Measurements from ENCODE around the gene ACOXL.

Gene ACOXL

GRCh38 chr2:111029181-111029927 lies 297.0 kb downstream of the ACOXL start:
- Histone ChIP-seq H3K9me3 (ENCODE audit: control insufficient read depth, insufficient read depth, low read depth, low read length) (no peaks in the 10 kb centered on the region), H3K36me3 (ENCODE audit: control insufficient read depth in 2 of 2, insufficient read depth in 1 of 2, low read length in 2 of 2) (no peaks in the 10 kb centered on the region), H3K4me1 (ENCODE audit: control insufficient read depth, insufficient read depth, low read length) (0 out of 2 replicates have a peak, but pooled peaks cover 3% of the 10 kb centered on the region), H3K4me3 (ENCODE audit: low read depth, low read length) (no peak overlapping the region), H3K27ac (ENCODE audit: extremely low read depth, low read depth, low read length) (no peak overlapping the region)
- POLR2A ChIA-PET: no interaction called here
- CTCF ChIA-PET: interaction anchor here (0.6 kb wide), 1 partner anchor 94 kb away, joined by 3 read pairs; no protein-coding TSS in a partner anchor
- no peak for TF ChIP-seq ZNF621 (tag by site-specific recombination; IDR thresholded peaks at IDR 0.05)
- TF ChIP-seq ZNF341 (tag by site-specific recombination; IDR thresholded peaks at IDR 0.05; ENCODE audit: low read depth): no peak
- TF ChIP-seq ZNF530 (tag by site-specific recombination; IDR thresholded peaks at IDR 0.05; ENCODE audit: low read depth): no peak
- no peak for TF ChIP-seq ZNF510 (tag by site-specific recombination; IDR thresholded peaks at IDR 0.05; ENCODE audit: insufficient replicate concordance)
- no peak for TF ChIP-seq ZNF624 (tag by site-specific recombination; IDR thresholded peaks at IDR 0.05)
- TF ChIP-seq ZNF211 (tag by site-specific recombination; IDR thresholded peaks at IDR 0.05; ENCODE audit: low read depth): no peak
- no peak for TF ChIP-seq ZNF350 (tag by site-specific recombination; IDR thresholded peaks at IDR 0.05)
- TF ChIP-seq, protein P1, sequence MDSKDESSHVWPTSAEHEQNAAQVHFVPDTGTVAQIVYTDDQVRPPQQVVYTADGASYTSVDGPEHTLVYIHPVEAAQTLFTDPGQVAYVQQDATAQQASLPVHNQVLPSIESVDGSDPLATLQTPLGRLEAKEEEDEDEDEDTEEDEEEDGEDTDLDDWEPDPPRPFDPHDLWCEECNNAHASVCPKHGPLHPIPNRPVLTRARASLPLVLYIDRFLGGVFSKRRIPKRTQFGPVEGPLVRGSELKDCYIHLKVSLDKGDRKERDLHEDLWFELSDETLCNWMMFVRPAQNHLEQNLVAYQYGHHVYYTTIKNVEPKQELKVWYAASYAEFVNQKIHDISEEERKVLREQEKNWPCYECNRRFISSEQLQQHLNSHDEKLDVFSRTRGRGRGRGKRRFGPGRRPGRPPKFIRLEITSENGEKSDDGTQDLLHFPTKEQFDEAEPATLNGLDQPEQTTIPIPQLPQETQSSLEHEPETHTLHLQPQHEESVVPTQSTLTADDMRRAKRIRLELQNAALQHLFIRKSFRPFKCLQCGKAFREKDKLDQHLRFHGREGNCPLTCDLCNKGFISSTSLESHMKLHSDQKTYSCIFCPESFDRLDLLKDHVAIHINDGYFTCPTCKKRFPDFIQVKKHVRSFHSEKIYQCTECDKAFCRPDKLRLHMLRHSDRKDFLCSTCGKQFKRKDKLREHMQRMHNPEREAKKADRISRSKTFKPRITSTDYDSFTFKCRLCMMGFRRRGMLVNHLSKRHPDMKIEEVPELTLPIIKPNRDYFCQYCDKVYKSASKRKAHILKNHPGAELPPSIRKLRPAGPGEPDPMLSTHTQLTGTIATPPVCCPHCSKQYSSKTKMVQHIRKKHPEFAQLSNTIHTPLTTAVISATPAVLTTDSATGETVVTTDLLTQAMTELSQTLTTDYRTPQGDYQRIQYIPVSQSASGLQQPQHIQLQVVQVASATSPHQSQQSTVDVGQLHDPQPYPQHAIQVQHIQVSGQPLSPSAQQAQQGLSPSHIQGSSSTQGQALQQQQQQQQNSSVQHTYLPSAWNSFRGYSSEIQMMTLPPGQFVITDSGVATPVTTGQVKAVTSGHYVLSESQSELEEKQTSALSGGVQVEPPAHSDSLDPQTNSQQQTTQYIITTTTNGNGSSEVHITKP (tag by site-specific recombination; IDR thresholded peaks at IDR 0.05): no peak
- no peak for TF ChIP-seq ZNF37A (tag by site-specific recombination; IDR thresholded peaks at IDR 0.05)
- no peak for TF ChIP-seq SP2 (tag by site-specific recombination; IDR thresholded peaks at IDR 0.05)
- TF ChIP-seq ZNF132 (tag by site-specific recombination; IDR thresholded peaks at IDR 0.05; ENCODE audit: borderline replicate concordance): no peak
- no peak for TF ChIP-seq ZNF175 (tag by site-specific recombination; IDR thresholded peaks at IDR 0.05)
- no peak for TF ChIP-seq ZNF785 (tag by site-specific recombination; IDR thresholded peaks at IDR 0.05)
- no peak for TF ChIP-seq ZNF792 (tag by site-specific recombination; IDR thresholded peaks at IDR 0.05)
- no peak for TF ChIP-seq ZIC2 (tag by site-specific recombination; IDR thresholded peaks at IDR 0.05)
- no peak for TF ChIP-seq MZF1 (tag by site-specific recombination; IDR thresholded peaks at IDR 0.05; ENCODE audit: borderline replicate concordance)
- TF ChIP-seq ZNF416 (tag by site-specific recombination; IDR thresholded peaks at IDR 0.05): no peak

DNA sequence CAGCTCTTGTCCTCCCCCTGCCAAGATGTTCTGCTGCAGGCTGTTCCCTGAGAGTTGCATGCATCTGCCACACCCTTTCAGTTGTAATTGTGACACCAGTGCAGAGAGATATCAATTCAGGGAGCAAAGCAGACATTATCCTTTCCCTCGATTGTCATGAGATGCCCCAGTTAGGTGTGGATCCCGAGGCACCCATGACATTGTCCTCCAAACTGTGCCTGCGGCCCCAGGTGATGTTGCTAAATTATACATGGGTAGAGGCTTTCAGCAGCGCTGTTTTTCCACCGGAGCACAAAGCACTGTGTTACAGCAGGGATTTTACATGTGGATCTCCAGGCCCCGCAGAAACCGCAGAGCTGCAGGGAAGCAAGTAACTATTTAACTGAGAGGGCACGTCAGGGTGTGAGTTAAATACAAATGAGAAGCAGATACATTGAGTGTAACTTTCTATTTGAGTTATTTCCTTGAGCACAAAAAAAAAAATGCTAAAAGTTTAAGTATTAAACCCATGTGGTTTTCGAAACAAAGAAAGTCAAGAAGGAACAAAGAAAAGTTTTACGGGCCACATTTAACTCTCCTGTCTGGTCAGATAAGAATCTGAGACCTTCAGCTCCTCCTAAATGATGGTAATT lies 298.0 kb downstream of the ACOXL start:
- ChIA-PET POLR2A (no interaction called here), CTCF (interaction anchor here (0.6 to 0.7 kb wide), 2 partner anchors 93 to 684 kb away, joined by 3 read pairs; no protein-coding TSS in a partner anchor)
- H3K27ac ChIP-seq (ENCODE audit: extremely low read depth, low read depth, low read length): no peak overlapping the region
- no peaks in the 10 kb centered on the region for H3K9me3 ChIP-seq (ENCODE audit: control insufficient read depth, insufficient read depth, low read depth, low read length)
- H3K4me3 ChIP-seq (ENCODE audit: low read depth, low read length): no peak overlapping the region
- H3K36me3 ChIP-seq (ENCODE audit: control insufficient read depth in 2 of 2, insufficient read depth in 1 of 2, low read length in 2 of 2): no peaks in the 10 kb centered on the region
- H3K4me1 ChIP-seq (ENCODE audit: control insufficient read depth, insufficient read depth, low read length): 0 out of 2 replicates have a peak, but pooled peaks cover 3% of the 10 kb centered on the region
- TF ChIP-seq ZNF555 (tag by site-specific recombination; conservative IDR thresholded peaks at IDR 0.05) (no peak), ZXDB (tag by site-specific recombination; IDR thresholded peaks at IDR 0.05) (no peak), ZNF16 (tag by site-specific recombination; IDR thresholded peaks at IDR 0.05; ENCODE audit: low read depth) (no peak), SCRT1 (tag by site-specific recombination; IDR thresholded peaks at IDR 0.05; ENCODE audit: borderline replicate concordance) (no peak), ZNF777 (tag by site-specific recombination; IDR thresholded peaks at IDR 0.05; ENCODE audit: borderline replicate concordance) (no peak), ZNF394 (tag by site-specific recombination; IDR thresholded peaks at IDR 0.05; ENCODE audit: borderline replicate concordance) (no peak), ZNF292 (tag by site-specific recombination; IDR thresholded peaks at IDR 0.05; ENCODE audit: borderline replicate concordance, low read depth) (no peak), ZNF600 (tag by site-specific recombination; IDR thresholded peaks at IDR 0.05) (no peak), SALL2 (tag by site-specific recombination; IDR thresholded peaks at IDR 0.05; ENCODE audit: borderline replicate concordance) (no peak), BCL11B (tag by site-specific recombination; IDR thresholded peaks at IDR 0.05; ENCODE audit: low read depth) (no peak), IKZF3 (tag by site-specific recombination; IDR thresholded peaks at IDR 0.05) (no peak)
- TF ChIP-seq, protein P2, sequence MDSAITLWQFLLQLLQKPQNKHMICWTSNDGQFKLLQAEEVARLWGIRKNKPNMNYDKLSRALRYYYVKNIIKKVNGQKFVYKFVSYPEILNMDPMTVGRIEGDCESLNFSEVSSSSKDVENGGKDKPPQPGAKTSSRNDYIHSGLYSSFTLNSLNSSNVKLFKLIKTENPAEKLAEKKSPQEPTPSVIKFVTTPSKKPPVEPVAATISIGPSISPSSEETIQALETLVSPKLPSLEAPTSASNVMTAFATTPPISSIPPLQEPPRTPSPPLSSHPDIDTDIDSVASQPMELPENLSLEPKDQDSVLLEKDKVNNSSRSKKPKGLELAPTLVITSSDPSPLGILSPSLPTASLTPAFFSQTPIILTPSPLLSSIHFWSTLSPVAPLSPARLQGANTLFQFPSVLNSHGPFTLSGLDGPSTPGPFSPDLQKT (IDR thresholded peaks at IDR 0.05; ENCODE audit: borderline replicate concordance, low read depth, low read length): no peak
- TF ChIP-seq, protein P3, sequence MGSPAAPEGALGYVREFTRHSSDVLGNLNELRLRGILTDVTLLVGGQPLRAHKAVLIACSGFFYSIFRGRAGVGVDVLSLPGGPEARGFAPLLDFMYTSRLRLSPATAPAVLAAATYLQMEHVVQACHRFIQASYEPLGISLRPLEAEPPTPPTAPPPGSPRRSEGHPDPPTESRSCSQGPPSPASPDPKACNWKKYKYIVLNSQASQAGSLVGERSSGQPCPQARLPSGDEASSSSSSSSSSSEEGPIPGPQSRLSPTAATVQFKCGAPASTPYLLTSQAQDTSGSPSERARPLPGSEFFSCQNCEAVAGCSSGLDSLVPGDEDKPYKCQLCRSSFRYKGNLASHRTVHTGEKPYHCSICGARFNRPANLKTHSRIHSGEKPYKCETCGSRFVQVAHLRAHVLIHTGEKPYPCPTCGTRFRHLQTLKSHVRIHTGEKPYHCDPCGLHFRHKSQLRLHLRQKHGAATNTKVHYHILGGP (tag by site-specific recombination; IDR thresholded peaks at IDR 0.05): no peak

Measured in HEK293 (cell line).